ENCODE results near the gene NPL.

The NPL gene

GRCh38 chr1:182779530-182779929 lies 10.0 kb upstream of the NPL start:
- DNase-seq, result no peak

DNA sequence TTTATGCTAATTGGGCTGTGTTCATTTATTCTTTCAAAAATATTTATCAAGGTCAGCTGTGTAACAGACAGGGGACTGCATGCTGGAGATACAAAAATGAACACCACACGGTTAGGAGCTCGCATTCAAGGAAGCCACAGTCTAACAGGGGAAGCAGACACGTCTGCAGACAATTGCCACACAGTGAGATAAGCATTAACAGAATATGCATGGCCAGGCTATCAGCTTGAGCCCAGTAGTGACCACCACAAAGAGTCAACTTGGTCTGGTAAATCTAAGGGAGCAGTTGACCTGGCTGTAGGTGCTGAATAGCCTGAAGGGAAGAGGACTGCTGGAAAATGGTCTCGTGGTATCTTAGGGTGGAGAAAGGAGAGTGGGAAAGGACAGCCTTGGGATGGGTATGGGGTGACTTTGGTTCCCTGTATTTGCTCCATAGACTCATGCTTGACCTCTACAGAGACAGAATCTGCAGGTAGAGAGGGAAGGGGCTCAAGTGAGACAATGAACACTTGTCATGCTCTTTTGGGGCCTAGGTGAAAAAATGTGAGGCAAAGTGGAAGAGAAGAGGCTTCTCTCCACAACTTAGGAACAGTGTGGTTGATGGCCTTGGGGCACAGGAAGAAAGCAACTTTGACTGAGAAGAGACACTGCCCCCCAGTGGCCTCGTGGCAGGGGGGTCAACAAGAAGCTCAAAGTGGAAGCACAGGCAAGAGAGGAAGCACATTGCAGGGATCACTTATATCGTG lies 7.6 kb upstream of the NPL start:
- DNase-seq, result peak; percentile 61

- no peak for DNase-seq
These were observed 7.0 kb upstream of the NPL start for GRCh38 chr1:182782587-182782913.

DNA sequence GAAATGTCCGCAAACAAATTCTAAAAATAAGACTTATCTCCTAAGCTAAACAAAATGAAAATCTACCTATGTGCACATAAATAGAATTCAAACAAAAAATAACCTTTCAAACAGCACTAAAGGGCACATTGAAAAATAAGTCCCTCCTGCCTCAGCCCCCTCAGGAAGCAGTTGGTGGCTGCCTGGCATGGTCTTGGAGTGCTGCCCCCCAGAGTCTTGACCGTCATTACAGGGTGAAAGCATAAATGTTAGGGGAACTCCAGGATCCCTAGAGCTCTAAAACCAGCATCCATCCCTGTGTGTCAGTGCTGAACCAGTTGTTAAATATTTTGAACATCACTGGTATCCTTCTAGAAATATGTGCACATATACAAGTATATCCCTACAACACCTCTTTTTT lies 6.5 kb upstream of the NPL start:
- no peak for DNase-seq

DNA sequence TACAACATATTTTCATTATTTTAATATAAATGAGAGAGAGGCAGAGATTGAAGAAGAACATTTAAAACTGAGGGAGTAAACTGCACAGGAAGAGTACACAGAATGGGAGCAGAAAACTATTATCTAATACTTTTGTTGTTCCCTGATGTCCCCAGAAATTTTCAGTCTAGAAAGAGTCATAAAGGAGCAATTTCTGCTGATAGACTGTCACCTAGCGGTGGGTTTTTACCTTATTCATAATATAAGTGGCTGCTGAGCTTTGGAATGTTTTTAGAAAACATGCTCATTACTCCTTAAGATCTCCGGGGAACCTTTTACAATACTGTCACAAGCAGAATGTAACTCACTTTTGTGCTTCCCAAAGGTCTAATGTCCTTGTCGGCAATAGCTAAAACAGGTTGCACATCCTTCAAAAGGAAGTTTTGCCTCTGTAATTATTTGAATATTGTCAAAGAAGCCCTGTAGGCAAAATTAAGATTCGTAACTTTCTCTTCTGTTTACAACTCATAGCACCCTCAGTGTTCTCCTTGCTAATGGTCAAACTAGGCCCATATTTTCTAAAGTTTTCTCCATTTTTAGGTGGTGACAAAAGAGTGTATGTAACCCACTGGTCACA lies 4.9 kb upstream of the NPL start:
- DNase-seq, result peak; percentile 51

- no peak for DNase-seq
These were observed 4.4 kb upstream of the NPL start for GRCh38 chr1:182785181-182785580.

DNA sequence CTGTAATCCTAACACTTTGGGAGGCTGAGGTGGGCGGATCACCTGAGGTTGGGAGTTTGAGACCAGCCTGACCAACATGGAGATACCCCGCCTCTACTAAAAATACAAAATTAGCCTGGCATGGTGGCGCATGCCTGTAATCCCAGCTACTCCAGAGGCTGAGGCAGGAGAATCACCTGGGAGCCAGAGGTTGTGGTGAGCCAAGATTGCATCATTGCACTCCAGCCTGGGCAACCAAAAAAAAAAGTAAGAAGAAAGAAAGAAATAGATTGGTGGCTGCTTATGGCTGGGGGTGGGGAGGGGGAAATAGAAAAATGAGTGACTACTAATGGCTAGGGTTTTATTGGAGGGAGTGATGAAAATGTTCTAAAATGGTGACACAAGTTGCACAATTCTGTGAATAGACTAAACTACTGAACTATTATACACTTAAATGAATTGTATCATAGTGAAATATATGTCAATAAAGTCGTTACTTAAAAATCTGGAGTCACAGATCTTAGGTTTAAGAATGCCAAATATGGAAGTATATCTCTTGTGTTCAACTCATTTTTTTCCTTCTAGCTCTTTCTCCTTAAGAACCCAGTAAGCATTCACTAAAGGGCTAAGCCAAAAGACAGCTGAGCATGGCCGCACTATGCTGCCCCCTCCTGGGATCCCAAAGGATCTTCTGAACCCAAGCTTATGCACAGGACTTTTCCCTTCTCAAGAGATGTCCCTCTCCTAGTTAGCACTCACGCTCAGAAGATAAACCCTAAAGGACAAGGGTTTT lies 3.2 kb upstream of the NPL start:
- peak; percentile 68 for DNase-seq

DNA sequence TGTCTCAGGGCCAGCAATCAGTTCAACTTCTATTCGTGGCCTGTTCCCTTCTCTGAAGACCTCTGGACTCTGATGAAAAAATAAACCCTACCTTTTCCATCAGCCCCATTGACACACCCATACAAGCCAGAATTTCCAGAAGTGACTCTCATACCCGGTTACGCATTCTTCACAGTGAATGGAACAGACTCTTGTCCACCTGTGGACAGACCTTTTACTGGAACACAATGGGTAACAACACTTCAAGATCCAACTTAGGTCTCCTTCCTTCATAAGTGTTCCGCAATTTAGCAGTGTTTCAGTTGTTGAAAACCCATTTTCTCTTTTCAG lies 2.6 kb upstream of the NPL start:
- no peak for DNase-seq

DNA sequence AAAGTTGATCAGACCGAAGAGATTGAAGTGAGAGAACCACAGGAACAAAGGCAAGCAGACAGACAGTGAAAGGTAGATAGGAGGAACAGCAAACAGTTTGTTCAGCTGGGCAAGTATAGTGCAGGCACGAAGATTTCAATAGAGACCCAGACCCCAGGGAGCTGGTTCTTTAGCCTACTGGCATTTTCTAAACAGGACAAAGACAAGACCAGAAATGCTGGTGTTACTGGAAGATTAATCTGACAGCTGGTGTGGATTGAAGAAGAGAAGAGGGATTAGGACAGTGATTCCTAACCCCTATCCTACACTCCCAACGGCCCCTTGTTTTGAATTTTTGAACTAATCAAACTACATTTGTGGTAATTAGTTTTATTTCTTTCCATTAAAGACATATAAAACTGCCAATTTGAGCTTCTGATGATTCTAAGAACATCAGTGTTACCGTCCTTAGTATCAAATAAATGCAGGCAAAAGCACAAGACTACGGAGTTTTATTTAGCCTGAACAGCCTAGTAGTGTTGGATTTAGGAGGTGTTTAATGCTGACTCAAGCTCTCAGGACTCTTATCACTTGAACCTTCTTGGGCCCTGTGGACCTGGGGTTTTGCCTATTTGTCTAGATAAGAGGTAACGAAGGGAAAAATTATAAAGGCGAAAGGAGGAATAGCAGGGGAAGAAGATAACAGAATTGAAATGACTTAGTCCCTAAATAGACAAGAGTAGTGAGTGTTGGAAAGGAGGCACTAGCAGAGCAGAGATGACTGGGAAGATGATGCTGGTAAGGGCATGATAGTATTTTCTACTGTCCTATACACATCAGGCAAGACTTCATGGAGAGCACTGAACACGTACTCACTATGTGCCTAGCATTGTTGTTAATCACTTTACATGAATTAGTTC lies 2.0 kb downstream of the NPL start:
- no peak for DNase-seq

GRCh38 chr1:182794091-182794490 lies 4.5 kb downstream of the NPL start:
- no peak for DNase-seq

DNA sequence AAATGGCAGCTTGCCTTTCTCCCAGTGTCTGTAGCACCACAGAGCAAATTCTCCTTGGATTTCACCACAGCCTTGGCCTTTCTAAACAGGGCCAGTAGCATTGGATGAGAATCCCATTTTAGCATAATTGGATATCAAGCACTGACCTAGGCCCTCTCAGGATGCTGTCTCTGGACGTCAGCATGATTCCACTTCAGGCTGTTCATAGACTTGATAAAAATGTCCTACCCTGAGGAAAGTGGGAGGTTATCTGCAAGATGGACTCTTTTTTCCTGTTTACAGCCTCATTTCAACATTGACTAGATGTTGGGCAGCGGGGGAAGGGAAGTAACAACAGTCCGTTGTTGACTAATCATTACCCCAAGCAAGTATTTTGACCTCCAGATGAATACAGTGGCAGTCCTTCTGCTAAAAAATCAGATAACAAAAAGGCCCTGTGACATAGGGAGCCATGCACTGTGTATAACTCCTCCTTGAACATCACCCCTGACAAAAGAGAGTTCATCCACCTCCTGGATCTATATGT lies 5.2 kb downstream of the NPL start:
- no peak for DNase-seq

DNA sequence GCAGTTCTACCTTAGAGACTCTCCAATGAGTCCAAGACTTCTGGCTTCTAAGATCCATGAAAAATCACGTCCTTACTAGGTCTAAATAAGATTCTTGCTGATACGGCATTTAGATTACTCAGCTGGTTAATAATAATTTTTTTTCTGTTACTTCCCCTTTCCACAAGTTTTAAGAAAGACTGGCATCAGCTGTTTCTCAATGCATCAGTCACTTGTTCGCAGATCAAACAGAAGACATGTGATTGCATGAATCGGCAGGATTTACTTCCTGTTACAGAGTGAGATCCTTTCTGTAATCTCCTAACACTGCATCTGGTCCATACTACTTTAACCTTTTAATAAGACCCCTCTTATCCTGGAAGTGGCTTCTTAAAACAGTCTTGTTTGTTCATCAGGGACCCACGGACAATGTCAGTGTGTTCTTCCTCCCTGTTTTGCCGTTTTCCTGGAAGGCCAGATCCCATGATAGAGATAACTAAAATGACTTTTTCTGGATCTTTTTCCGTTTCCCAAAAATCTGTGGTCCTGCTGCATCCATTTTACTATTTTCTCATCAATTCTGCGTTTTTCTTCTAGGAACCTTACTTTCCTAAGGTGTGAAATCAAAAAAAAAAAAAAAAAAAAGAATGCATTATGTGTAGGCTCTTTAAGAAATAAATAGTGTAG lies 6.1 kb downstream of the NPL start:
- DNase-seq, result no peak

- no peak for DNase-seq
These were observed 12.6 kb downstream of the NPL start for GRCh38 chr1:182802006-182802803.

DNA sequence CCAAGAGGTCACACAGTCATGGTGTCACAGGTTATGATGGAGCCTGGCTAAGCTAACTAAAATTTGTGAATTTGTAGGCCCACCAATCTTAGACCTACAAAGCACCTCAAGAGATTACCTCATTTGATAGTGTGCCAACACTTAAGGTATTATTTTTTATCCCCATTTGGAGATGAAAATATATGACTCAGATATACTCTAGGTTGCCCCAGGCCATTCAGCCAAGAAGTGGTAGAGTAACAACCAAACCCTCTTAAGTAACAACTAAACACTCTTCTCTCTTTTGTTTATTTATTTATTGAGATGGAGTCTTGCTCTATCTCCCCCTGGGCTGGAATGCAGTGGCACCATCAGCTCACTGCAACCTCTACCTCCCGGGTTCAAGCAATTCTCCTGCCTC lies 14.3 kb downstream of the NPL start:
- DNase-seq, result no peak

DNA sequence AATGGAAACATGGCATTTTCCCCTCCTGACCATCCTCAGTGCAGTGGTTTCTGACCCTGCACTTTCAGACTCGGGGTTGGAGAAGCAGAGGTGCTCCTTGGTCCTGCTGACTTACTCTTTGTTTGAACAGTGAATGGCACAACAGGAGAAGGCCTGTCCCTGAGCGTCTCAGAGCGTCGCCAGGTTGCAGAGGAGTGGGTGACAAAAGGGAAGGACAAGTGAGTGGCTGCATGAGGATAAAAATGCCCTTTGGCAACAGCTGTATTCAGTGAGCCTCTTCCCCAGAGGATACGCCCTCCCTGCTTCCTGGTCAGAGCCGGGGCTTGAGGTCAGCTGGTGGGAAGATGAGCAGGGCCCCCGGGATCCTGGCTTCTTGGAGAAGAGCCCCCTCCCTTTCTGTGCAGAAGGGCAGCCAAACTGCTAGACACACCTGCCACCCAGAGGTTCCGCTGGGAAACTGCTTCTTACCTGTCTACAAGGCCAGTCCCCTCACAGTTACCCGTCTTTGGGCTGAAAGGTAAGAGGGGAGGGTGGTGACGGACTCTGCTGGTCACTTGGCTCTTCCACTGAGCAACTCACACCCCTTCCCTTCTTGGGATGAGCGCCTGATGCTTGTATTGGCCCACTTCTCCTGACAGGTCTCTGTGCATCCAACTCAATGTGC lies 16.6 kb downstream of the NPL start:
- DNase-seq, result no peak

DNA sequence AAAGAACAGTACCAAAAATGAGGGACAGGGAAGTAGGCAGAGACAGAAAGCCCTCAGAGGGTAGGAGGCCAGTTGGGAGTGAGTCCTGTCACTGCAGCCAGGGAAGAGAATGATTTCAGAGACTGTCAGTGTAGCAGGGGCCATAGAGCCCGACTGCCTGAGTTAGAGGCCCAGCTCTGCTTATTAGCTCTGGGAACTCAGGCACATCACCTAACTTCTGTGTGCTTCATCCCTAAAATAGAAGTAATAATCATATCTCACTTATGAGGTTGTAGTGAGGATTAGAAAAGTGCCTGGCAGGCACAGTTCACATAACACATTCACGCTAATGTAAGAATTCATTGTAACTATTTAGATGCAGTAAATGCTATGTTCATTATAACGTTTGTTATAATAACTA lies 18.3 kb downstream of the NPL start:
- DNase-seq, result no peak

GRCh38 chr1:182809414-182809957 lies 19.9 kb downstream of the NPL start:
- peak; percentile 12 for DNase-seq

DNA sequence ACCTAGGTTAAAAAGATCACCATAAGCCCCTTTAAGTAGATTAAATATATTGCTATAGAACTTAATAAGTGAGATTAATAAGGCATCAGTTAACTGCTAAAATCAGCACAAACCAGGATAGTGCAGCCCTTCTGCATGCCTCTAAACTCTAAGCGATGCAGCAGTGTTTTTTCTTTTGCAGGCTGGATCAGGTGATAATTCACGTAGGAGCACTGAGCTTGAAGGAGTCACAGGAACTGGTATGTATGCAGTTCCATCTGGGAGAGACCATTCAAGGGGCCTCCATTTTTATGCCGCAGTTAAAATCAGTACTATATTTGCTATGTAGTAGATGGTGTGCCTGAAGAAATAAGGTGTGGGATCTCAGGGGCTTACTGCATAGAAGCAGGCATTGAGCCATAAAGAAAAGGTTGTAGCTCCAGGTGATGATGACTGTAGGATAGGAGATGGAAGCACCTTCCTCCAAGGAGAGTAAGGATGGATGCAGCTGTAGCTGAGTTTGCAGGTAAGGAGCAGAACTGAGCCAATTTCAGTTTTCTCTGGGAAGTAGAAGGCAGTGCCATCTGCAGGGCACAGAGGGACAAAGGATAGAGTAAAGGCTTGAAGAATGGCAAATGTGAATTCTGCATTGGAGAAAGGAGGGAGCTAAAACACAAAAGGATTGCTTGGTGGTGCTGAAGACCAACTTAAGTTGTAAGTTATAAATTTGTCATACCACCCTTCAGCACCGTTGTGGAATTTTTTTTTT lies 22.6 kb downstream of the NPL start:
- DNase-seq, result no peak

DNA sequence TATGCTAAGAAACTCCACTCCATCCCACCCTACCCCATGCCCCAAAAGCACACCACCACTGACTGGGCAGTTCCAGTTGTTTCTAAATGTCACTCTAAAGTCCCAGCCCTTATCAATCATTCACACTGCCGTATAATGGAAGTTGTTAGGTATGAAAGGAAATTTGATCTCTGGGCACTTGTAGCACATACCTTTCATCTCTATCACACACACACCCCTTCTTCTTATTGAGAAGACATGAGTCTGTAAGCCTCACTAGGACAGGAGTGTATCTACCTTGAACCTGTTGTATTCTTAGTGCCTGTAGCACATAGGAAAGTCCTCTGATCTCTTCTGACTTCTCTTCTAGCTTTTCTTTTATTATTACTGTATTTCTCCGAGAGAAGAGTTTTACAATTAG lies 27.3 kb downstream of the NPL start:
- no peak for DNase-seq

GRCh38 chr1:182817802-182818201 lies 28.2 kb downstream of the NPL start:
- DNase-seq, result no peak

All from fibroblast of skin of back (primary cell).